SU-DHL-6 (cell line): Measurements from ENCODE around the gene PRR30.

ENCODE experiments used
- H2AFZ ChIP-seq: fragments of 200-600 bp; sonication (generic); 2 replicates; pipeline ENCODE4 v1.6.1; 2014; ENCODE audit warnings: low read depth, mild to moderate bottlenecking, moderate library complexity, mixed read lengths, antibody characterized with exemption, low read length; ENCODE audit not compliant: severe bottlenecking
- H3F3A ChIP-seq: fragments of 200-600 bp; shearing (Covaris generic); 2 replicates; pipeline ENCODE4 v1.6.0; 2016; ENCODE audit warnings: antibody characterized with exemption, mild to moderate bottlenecking; ENCODE audit not compliant: insufficient read depth
- H3K27ac ChIP-seq: fragments of 200-600 bp; sonication (generic); 2 replicates; pipeline ENCODE4 v1.5.1; 2016; ENCODE audit warnings: low read depth, mild to moderate bottlenecking, low read length, moderate library complexity, mixed read lengths
- H3K27me3 ChIP-seq: fragments of 200-600 bp; sonication (generic), shearing (Covaris generic); 2 replicates; pipeline ENCODE4 v1.6.0; 2014; ENCODE audit warnings: mild to moderate bottlenecking, low read length
- H3K36me3 ChIP-seq: fragments of 200-600 bp; sonication (generic); 2 replicates; pipeline ENCODE4 v1.6.1; 2014; ENCODE audit warnings: mild to moderate bottlenecking, low read length, mixed read lengths
- H3K4me2 ChIP-seq: fragments of 300-600, 200-600 bp; shearing (Covaris generic), sonication (generic); 2 replicates; pipeline ENCODE4 v1.6.0; 2014; ENCODE audit warnings: low read length, low read depth, mild to moderate bottlenecking; ENCODE audit not compliant: poor library complexity, severe bottlenecking
- H3K4me3 ChIP-seq: fragments of 200-600 bp; sonication (generic); 2 replicates; pipeline ENCODE4 v1.5.1; 2014; ENCODE audit warnings: antibody characterized with exemption, low read length, mild to moderate bottlenecking, mixed read lengths; ENCODE audit not compliant: insufficient read depth, poor library complexity, severe bottlenecking
- H3K79me2 ChIP-seq: fragments of 200-600 bp; sonication (generic); 2 replicates; pipeline ENCODE4 v1.6.1; 2014; ENCODE audit warnings: mild to moderate bottlenecking, low read length, moderate library complexity; ENCODE audit not compliant: insufficient read depth
- H3K9ac ChIP-seq: fragments of 200-600 bp; sonication (generic); 2 replicates; pipeline ENCODE4 v1.7.0; 2014; ENCODE audit warnings: mild to moderate bottlenecking, low read length
- H3K9me2 ChIP-seq: fragments of 200-600 bp; sonication (generic); replicated peaks from 2 replicates; pipeline ENCODE4 v1.6.1; 2014; ENCODE audit warnings: low read length; ENCODE audit not compliant: insufficient read depth
- H3K9me3 ChIP-seq: fragments of 200-600 bp; sonication (generic); 2 replicates; pipeline ENCODE4 v1.6.1; 2014; ENCODE audit warnings: low read length, mixed read lengths; ENCODE audit not compliant: insufficient read depth
- H4K20me1 ChIP-seq: fragments of 200-600 bp; sonication (generic); 2 replicates; pipeline ENCODE4 v1.6.1; 2014; ENCODE audit warnings: low read depth, mild to moderate bottlenecking, antibody characterized with exemption, low read length, moderate library complexity, mixed read lengths
- CTCF ChIP-seq: fragments of 200-600 bp; sonication (generic); IDR thresholded peaks from one replicate; pipeline ENCODE4 v1.5.1; 2017; ENCODE audit warnings: antibody characterized with exemption, mild to moderate bottlenecking, low read length, moderate library complexity; ENCODE audit not compliant: insufficient read depth, poor library complexity, severe bottlenecking
- EZH2phosphoT487 ChIP-seq: fragments of 200-600 bp; sonication (generic), shearing (Covaris generic); conservative IDR thresholded peaks from 2 replicates; pipeline ENCODE4 v1.6.1; 2018; ENCODE audit warnings: mild to moderate bottlenecking, antibody characterized with exemption, low read length, moderate library complexity, mixed read lengths

PRR30 gene

GRCh38 chr2:27152796-27153464 is 13.7 kb upstream of the PRR30 start:
- Histone ChIP-seq H3K4me3 (no peak overlapping the region), H2AFZ (no peak overlapping the region), H3K27me3 (no peaks in the 10 kb centered on the region), H3K9ac (no peak overlapping the region), H3K36me3 (no peaks in the 10 kb centered on the region), H4K20me1 (no peaks in the 10 kb centered on the region), H3K4me2 (no peak overlapping the region), H3K79me2 (no peaks in the 10 kb centered on the region), H3F3A (no peaks in the 10 kb centered on the region), H3K9me2 (no peaks in the 10 kb centered on the region), H3K9me3 (no peaks in the 10 kb centered on the region), H3K27ac (no peak overlapping the region)
- TF ChIP-seq EZH2phosphoT487 = no peak
- no peak for TF ChIP-seq CTCF

- H2AFZ ChIP-seq = no peak overlapping the region
These were observed 13.0 kb upstream of the PRR30 start for GRCh38 chr2:27152102-27152795.

GRCh38 chr2:27150639-27151230 is 11.5 kb upstream of the PRR30 start:
- H3K27ac ChIP-seq = no peak overlapping the region
- H3K79me2 ChIP-seq = no peaks in the 10 kb centered on the region
- H3K27me3 ChIP-seq = no peaks in the 10 kb centered on the region
- no peaks in the 10 kb centered on the region for H3K36me3 ChIP-seq
- TF ChIP-seq EZH2phosphoT487 = no peak
- no peak for TF ChIP-seq CTCF
- H3K9me3 ChIP-seq = no peaks in the 10 kb centered on the region
- H2AFZ ChIP-seq = no peak overlapping the region
- no peak overlapping the region for H3K9ac ChIP-seq
- H3K4me3 ChIP-seq = no peak overlapping the region
- no peaks in the 10 kb centered on the region for H4K20me1 ChIP-seq
- no peaks in the 10 kb centered on the region for H3K9me2 ChIP-seq
- H3K4me2 ChIP-seq = no peak overlapping the region
- H3F3A ChIP-seq = no peaks in the 10 kb centered on the region

More at GRCh38 chr2:27152102-27152795, 13.0 kb upstream of the PRR30 start:
- no peaks in the 10 kb centered on the region for H3K36me3 ChIP-seq
- no peaks in the 10 kb centered on the region for H3K27me3 ChIP-seq
- no peaks in the 10 kb centered on the region for H3K79me2 ChIP-seq
- no peak overlapping the region for H3K9ac ChIP-seq
- TF ChIP-seq EZH2phosphoT487 (no peak), CTCF (no peak)
- H3F3A ChIP-seq = no peaks in the 10 kb centered on the region
- H4K20me1 ChIP-seq = no peaks in the 10 kb centered on the region
- H3K27ac ChIP-seq = no peak overlapping the region
- H3K4me2 ChIP-seq = no peak overlapping the region
- H3K4me3 ChIP-seq = no peak overlapping the region
- H3K9me2 ChIP-seq = no peaks in the 10 kb centered on the region
- no peaks in the 10 kb centered on the region for H3K9me3 ChIP-seq
